HL-60 (cell line): ENCODE measurements around the gene SCML2.

Experiments
- CTCF ChIP-seq: IDR thresholded peaks from one replicate; pipeline ENCODE4 v1.5.1; 2011; ENCODE audit warnings: low read length, control low read depth, inconsistent platforms; ENCODE audit not compliant: insufficient read depth
- GABPA ChIP-seq: IDR thresholded peaks from 2 replicates; pipeline ENCODE4 v1.6.1; 2012; ENCODE audit warnings: low read depth
- POLR2AphosphoS5 ChIP-seq: IDR thresholded peaks from 2 replicates; pipeline ENCODE4 v1.6.1; 2012; ENCODE audit warnings: low read depth

- TF ChIP-seq POLR2AphosphoS5: no peak
- no peak for TF ChIP-seq CTCF
- no peak for TF ChIP-seq GABPA
Measured at GRCh38 chrX:18291006-18291545, 63.4 kb downstream of the SCML2 start.
